K562 treated with DMSO at 1 percent for 4 hours (cell line): Measurements from ENCODE around the gene MRM3. TPM values are rescaled to one million over a fixed set of nuclear protein-coding genes. Genes with fewer than 3 reads are reported as not detected.

Experiments
- total RNA-seq: library from RNA; unstranded; fragments of 300-600 nt; gene quantifications from 2 replicates; pipeline ENCODE4 v1.2.3, GENCODE V29; 2022; ENCODE audit not compliant: insufficient read depth

Gene MRM3
- total RNA-seq = 9.4 and 11.6 TPM in 2 replicates

GRCh38 chr17:781805-782731 is at the start of gene MRM3, which contains the start of gene GLOD4:
Gene MRM3 (plus strand): TSS chr17:782353. CDS start chr17:782379, 26 bp downstream.
Gene GLOD4 (minus strand): TSS chr17:782280. CDS start chr17:782255, 25 bp downstream.

GRCh38 chr17:752002-752619 is 30.0 kb upstream of the MRM3 start, which contains the start of gene GEMIN4:
Gene GEMIN4 (minus strand): TSS chr17:752264. CDS start chr17:752142, 122 bp downstream.

Other genes starting within 250 kb of the MRM3 start
- gene VPS53, start 67.5 kb upstream of the MRM3 start, total RNA-seq = 4.0 and 9.4 TPM in 2 replicates
- 3.1 and 4.3 TPM in 2 replicates for gene TLCD3A, start 49.8 kb upstream of the MRM3 start, total RNA-seq
- gene GEMIN4, start 30.1 kb upstream of the MRM3 start, total RNA-seq = 9.2 and 10.7 TPM in 2 replicates
- 27.0 and 28.9 TPM in 2 replicates for gene GLOD4, start 73 bp upstream of the MRM3 start, total RNA-seq
- gene NXN, start 197.4 kb downstream of the MRM3 start, total RNA-seq = 2.8 and 4.7 TPM in 2 replicates
- 3.6 and 4.1 TPM in 2 replicates for gene TIMM22, start 214.8 kb downstream of the MRM3 start, total RNA-seq